Left lung (tissue), 10 donors: Measurements from ENCODE around the gene CABP7. TPM values are rescaled to one million over a fixed set of nuclear protein-coding genes. Genes with fewer than 3 reads are reported as not detected.

Experiments
- ATAC-seq: fragments of 200-7000 bp; cut with Tn5 transposase; one replicate; pipeline ENCODE4 v1.9.1; 2020; ENCODE audit warnings: moderate library complexity
- DNase-seq, 4 donors: peaks; one replicate each; pipeline ENCODE4 v3.0.0-alpha.2; 2013 to 2020
- H3K27ac ChIP-seq, 2 donors: fragments of 200-600 bp; sonication (generic) in 1 of 2; one replicate each; pipeline versions ENCODE4 v1.5.0 to v1.8.0; 2020 to 2021
- H3K27me3 ChIP-seq, 2 donors: fragments of 200-600 bp; sonication (generic) in 1 of 2; one replicate each; pipeline versions ENCODE4 v1.5.0 to v1.8.0; 2020 to 2021
- H3K36me3 ChIP-seq, 2 donors: fragments of 200-600 bp; sonication (generic) in 1 of 2; one replicate each; pipeline versions ENCODE4 v1.5.0 to v1.8.0; 2020 to 2021
- H3K4me1 ChIP-seq, 2 donors: fragments of 200-600 bp; one replicate each; pipeline ENCODE4 v1.8.0; 2021
- H3K4me3 ChIP-seq, 2 donors: fragments of 200-600 bp; sonication (generic) in 1 of 2; one replicate each; pipeline versions ENCODE4 v1.5.0 to v1.8.0; 2020 to 2021; ENCODE audit warnings: mild to moderate bottlenecking in 1 of 2
- H3K9me3 ChIP-seq, 2 donors: fragments of 200-600 bp; sonication (generic) in 1 of 2; one replicate each; pipeline versions ENCODE4 v1.5.0 to v1.8.0; 2020 to 2021
- CTCF ChIP-seq, 2 donors: fragments of 200-600 bp; sonication (generic) in 1 of 2; IDR thresholded peaks; one replicate each; pipeline versions ENCODE4 v1.5.0 to v1.8.0; 2021; ENCODE audit warnings: antibody characterized with exemption in 2 of 2
- intact Hi-C, 2 donors: fragments of 100-400 bp; cut with DNase I; formaldehyde crosslinking; loops; one replicate each; pipeline versions ENCODE4 v1.11.2 to v1.14.2; 2022
- polyA plus RNA-seq, 6 donors: library from polyadenylated mRNA; unstranded; fragments of 120-200 nt; gene quantifications; one replicate each; pipeline ENCODE4 v1.2.1, GENCODE V29; 2013; ENCODE audit not compliant: insufficient read length in 6 of 6
- total RNA-seq, 2 donors: library from RNA; stranded (reverse); fragmentation: NEBNext Ultra II Directional; extraction: Animal tissue kit (Norgen Biotek cat#: 25700); gene quantifications; one replicate each; pipeline ENCODE4 v1.2.1, GENCODE V29; 2021
- donor health status: DM: no; HTN: yes; CAD: no.
- donor health status: DM: no; HTN: no; CAD: no.

The CABP7 gene
- total and polyA plus RNA-seq, 8 donors = 0.13 to 0.21 (median 0.17) TPM; not detected in 2

GRCh38 chr22:29690476-29690875 is 29.3 kb upstream of the CABP7 start:
- Histone ChIP-seq H3K27me3 (no peaks in the 10 kb centered on the region), H3K9me3 (no peaks in the 10 kb centered on the region), H3K4me1 (no peaks in the 10 kb centered on the region), H3K36me3 (peaks cover 0 to 74% of the 10 kb centered on the region in 2 donors), H3K27ac (no peak overlapping the region), H3K4me3 (no peak overlapping the region)
- intact Hi-C loops = no loop called here
- DNase-seq = no peak
- TF ChIP-seq CTCF (IDR thresholded peaks at IDR 0.05) = no peak
- no peak for ATAC-seq

DNA sequence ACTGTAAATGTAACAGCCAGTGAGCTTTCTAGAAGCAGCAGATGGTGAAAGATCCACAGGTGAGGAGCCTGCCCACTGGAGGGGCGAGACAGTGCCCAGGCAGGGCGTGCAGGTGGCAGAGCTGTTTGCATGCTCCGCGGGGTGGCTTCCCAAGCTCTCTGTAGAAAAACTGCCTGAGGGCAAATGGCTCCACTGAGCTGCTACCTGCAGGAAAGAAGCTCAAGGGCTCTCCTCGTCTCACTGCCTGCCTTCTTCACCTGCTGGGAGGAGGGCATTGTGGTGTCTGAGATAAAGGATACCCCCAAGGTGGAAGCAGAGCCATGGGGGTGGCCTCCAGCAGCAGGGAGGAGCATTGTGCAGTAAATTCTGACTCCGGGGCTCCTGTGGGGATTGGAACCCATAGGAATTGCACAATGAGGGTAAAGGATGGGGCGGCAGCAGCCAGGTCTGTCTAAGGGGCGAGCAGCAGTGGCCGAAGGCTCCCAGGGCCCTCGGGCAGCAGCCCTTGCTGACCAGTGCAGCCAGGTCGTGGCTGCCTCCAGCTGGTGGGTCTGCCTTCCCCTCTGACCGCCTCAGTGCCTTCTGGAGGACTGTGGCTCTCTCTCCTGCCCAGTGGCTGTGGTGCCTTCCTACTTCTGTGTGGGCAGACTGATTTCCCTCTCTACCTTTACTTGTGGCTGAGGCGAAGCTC is 28.0 kb upstream of the CABP7 start:
- peaks cover 0 to 83% of the 10 kb centered on the region in 2 donors for H3K36me3 ChIP-seq
- no peak for ATAC-seq
- intact Hi-C loops = no loop called here
- H3K4me1 ChIP-seq = no peaks in the 10 kb centered on the region
- no peaks in the 10 kb centered on the region for H3K9me3 ChIP-seq
- H3K27ac ChIP-seq = no peak overlapping the region
- no peak overlapping the region for H3K4me3 ChIP-seq
- DNase-seq = no peak
- TF ChIP-seq CTCF (IDR thresholded peaks at IDR 0.05) = no peak
- H3K27me3 ChIP-seq = no peaks in the 10 kb centered on the region

- Histone ChIP-seq H3K27ac (no peak overlapping the region), H3K4me1 (no peaks in the 10 kb centered on the region), H3K9me3 (no peaks in the 10 kb centered on the region), H3K4me3 (no peak overlapping the region), H3K36me3 (peaks cover 0 to 83% of the 10 kb centered on the region in 2 donors), H3K27me3 (no peaks in the 10 kb centered on the region)
- intact Hi-C loops = no loop called here
- TF ChIP-seq CTCF (IDR thresholded peaks at IDR 0.05) = no peak
- DNase-seq (no peak), ATAC-seq (no peak)
These were observed 27.5 kb upstream of the CABP7 start for GRCh38 chr22:29692327-29692640.

GRCh38 chr22:29693161-29693560 is 26.6 kb upstream of the CABP7 start:
- intact Hi-C loops = no loop called here
- no peak overlapping the region for H3K4me3 ChIP-seq

GRCh38 chr22:29693671-29694070 is 26.1 kb upstream of the CABP7 start:
- Histone ChIP-seq H3K36me3 (peaks cover 0 to 77% of the 10 kb centered on the region in 2 donors), H3K27ac (no peak overlapping the region), H3K27me3 (no peaks in the 10 kb centered on the region), H3K4me3 (no peak overlapping the region), H3K4me1 (no peaks in the 10 kb centered on the region), H3K9me3 (no peaks in the 10 kb centered on the region)
- intact Hi-C loops = no loop called here
- no peak for TF ChIP-seq CTCF (IDR thresholded peaks at IDR 0.05)
- no peak for ATAC-seq
- DNase-seq = peak in 1 of 4 donors; percentile 8

More at GRCh38 chr22:29693161-29693560, 26.6 kb upstream of the CABP7 start:
- ATAC-seq (no peak), DNase-seq (peak in 1 of 4 donors; percentile 0)
- Histone ChIP-seq H3K27ac (no peak overlapping the region), H3K9me3 (no peaks in the 10 kb centered on the region), H3K36me3 (peaks cover 0 to 82% of the 10 kb centered on the region in 2 donors), H3K27me3 (no peaks in the 10 kb centered on the region), H3K4me1 (no peaks in the 10 kb centered on the region)
- no peak for TF ChIP-seq CTCF (IDR thresholded peaks at IDR 0.05)
